ENCODE measurements around the gene RTN4RL1.
A peak's percentile ranks its signal among the peaks of the same experiment; 100 is the strongest.
"Not testable (repeated sequence)": the region's sequence is repeated elsewhere in the genome, so short reads cannot be mapped to it uniquely, and the experiment has no call there.

RTN4RL1 gene

GRCh38 chr17:1916316-1916715 is 108.8 kb downstream of the RTN4RL1 start:
- FAIRE-seq = no peak

DNA sequence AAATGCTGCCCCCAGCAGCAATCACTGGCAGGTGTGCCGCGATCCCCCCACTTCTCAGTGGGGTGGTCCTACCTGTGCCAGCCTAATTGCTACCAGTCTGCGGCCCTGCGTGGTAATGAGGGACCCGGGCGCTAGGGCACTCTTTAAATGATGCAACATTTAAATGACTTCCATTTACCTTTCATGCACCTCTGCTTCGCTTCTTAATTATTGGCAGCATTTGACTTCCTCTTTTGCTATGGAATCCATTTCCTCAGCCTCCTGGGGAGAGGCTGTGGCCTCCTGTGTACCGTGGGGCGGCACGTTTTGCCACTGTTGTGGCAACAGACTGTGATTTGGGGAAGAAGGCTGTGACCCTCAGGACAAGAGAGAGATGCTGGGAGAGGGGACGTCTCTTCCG is 109.2 kb downstream of the RTN4RL1 start:
- FAIRE-seq = no peak

GRCh38 chr17:1914661-1915083 is 110.5 kb downstream of the RTN4RL1 start:
- no peak for FAIRE-seq

- FAIRE-seq = no peak
Observed at GRCh38 chr17:1913702-1914101, 111.4 kb downstream of the RTN4RL1 start.

- FAIRE-seq = no peak
Observed at GRCh38 chr17:1912146-1912545, 113.0 kb downstream of the RTN4RL1 start.

- no peak for FAIRE-seq
Observed at GRCh38 chr17:1909985-1910384, 115.1 kb downstream of the RTN4RL1 start.

DNA sequence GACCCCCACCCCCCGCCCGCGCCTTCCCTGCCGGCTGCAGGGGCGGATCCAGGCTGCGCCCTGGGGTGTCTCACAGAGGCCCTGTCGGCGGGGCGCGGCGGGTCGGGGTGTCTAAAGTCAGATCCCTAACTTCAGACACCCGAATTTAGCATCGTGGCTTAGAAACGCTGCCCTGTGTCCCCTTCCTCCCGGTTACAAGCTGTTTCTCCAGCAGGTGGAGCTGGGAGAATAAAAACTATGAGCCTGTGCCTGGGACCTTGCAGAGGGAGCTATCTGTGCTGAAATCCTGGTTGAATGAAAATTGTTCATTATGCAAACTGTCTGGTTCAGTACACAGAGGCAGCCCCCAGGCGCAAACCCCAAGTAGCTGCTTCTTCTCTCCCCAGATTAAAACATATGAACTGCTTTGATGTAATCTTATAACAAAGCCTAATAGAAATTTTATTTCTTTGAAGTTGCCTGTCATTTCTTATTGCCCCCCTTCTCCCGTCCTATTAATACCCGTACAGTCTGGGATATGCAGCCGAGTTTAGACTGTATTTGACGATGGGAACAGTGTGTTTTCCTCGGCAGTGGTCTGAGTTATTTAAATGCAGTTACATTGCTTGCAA is 116.3 kb downstream of the RTN4RL1 start:
- FAIRE-seq = peak; percentile 87

- FAIRE-seq = peak; percentile 89
Observed at GRCh38 chr17:1907909-1908698, 117.0 kb downstream of the RTN4RL1 start.

DNA sequence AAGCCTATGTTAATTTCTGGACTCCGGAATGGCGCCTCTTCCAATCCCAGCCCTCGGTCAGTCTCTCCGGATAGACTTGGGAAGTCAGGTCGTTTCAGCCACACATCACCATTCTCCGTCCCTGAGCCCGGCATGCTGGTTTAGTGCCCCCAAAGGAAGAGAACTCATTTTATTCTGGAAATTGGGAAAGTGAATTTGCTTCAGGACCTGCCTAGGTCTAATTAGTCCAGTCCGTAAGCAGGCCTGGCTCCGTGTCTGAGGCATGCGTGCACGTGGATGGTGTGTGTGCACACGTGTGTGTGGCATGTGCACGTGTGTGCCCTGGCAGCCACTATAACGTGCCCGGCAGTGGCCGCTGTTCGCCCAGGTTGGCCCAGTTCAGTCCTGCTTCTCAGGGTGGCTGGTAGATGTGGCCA is 117.9 kb downstream of the RTN4RL1 start:
- no peak for FAIRE-seq

- peak; percentile 98 for FAIRE-seq
Observed at GRCh38 chr17:1906662-1907101, 118.5 kb downstream of the RTN4RL1 start.

DNA sequence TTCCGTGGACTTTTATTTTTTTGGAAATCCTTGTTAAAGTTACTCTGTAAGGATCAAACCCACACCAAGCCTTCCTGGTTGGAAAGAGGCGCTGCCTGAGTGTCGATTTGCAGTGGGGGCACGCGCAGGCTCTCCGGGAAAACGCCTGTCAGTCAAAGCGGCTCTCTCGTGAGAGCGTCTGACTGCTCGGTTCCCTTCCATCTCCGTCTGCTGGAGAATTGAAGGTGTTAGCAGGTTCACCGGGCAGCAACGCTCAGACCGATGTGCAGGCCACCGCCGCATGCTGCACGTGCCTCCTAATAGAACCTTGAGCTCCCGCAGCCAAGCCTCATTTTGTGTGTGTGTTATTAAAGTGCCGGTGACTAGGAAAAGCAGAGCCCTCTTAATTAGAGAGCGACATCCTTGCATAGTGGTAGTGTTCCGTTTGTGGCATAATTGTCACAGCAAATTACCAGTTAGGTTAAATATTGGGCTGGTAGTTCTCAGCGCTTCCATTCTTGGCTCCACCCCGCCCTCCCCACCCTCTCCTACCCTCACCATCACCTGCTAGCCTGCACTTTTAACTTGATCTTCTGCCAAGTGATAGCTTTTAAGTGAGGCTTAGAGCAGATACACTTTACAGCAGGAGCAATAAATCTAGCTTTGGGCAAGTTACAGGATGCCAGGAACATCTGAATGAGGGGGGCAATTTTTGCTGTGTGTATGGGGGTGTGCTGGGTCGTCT is 119.8 kb downstream of the RTN4RL1 start:
- peak; percentile 74 for FAIRE-seq

DNA sequence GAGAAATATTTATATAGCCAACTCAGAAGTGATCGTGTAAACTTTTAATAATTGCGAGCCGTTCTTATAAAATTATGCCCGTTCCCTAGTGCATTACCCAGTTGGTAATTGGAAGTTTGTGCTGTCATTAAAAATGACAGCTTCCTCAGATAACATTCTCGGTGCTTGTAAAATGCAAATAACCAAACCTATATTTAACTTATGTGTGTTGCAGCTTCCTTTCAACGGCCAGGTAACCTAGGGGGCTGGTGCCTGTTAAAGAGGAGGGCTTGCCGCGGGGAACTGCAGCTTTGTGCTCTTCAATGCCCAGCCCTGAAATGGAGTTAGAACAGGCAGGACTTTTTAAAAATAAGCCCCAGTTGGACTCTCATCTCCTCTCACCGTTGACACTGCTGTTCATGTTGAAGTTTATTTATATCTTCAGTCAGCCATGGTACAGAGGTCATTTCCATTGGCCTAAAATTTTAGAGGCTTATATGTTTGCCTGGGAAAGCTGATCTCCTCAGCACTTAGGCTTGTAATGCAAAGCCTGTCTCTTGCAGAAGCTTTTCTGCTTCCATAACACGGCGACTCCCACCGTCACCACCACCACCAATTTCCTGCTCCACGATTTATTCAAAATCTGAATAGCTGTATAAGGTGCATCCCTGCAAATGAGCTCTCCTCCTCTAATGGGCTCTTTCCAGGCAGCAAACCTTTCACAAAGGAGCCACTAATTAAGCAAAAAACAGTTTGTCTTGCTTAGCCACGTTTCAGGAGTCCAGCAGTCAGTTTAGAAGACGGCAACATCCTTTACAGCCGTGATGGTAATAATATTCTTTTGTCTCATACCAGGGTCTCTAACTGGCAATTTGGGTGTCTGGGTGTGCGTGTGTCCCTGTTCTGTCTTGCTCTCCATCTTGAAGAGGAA is 120.6 kb downstream of the RTN4RL1 start:
- no peak for FAIRE-seq

GRCh38 chr17:1899403-1900000 is 125.6 kb downstream of the RTN4RL1 start:
- FAIRE-seq = no peak

GRCh38 chr17:1898872-1899271 is 126.3 kb downstream of the RTN4RL1 start:
- no peak for FAIRE-seq

DNA sequence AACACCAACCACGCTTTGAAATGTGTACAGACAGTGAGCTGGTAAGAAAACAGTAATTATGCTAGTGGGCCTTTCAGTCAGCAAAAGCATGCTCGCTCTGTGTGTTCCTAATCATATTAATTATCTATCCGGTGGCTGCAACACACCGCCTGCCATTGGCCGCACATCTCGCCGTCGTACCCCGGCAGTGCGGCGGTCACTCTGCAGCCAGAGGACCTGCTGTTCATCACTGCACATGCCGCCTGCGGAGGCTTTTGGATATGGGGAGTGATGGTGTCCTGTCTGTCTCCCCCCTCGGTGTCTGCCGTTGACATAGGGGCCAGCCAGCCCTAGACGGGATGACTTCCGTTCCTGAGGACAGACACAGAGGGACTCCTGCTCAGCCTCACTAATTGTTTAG is 126.8 kb downstream of the RTN4RL1 start:
- no peak for FAIRE-seq

- FAIRE-seq = no peak
Observed at GRCh38 chr17:1897105-1897656, 128.0 kb downstream of the RTN4RL1 start.

GRCh38 chr17:1896243-1897104 is 128.7 kb downstream of the RTN4RL1 start:
- no peak for FAIRE-seq

DNA sequence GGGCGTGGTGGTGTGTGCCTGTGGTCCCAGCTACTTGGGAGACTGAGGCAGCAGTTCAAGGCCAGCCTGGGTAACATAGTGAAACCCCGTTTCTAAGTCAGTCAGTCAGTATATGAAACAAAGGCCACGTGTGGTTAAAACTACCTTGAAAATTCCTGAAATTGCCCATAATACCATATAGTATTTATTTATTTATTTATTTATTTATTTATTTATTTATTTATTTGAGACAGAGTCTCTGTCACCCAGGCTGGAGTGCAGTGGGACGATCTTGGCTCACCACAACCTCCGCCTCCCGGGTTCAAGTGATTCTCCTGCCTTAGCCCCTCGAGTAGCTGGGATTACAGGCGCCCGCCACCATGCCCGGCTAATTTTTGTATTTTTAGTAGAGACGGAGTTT is 129.7 kb downstream of the RTN4RL1 start:
- not testable (repeated sequence) for FAIRE-seq

GRCh38 chr17:1894753-1895339 is 130.3 kb downstream of the RTN4RL1 start:
- FAIRE-seq = no peak

DNA sequence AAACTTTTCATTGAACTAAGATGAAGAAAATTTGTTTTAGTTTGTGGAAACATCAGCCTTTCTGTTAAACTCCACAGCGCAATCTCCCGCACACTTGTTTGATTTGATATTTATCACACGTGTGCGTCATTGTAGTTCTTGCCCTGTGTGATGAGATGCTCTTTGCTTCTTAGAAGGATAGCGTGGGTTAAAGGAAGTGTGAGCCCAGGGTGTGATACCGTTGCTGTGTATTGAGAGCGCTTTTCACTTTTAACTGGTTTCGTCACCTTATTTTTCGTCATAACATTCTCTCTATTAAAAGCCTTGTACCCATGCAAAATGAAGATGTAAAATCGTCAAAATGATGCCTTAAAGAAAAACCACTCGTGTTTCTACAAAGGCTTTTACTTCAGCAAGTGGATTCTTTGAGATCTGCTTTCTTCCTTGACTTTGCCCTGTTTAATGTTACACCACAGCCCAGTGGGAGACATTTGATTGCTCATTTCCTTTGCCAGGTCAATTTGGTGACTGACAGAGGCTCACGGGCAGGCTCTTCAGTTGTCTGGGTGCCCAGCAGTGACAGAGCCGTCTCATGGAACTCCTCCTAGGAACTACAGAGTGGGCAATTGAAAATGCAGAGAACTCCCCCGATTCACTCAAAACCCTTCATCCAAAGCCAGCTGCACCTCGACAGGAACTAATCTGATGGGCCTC is 134.2 kb downstream of the RTN4RL1 start:
- no peak for FAIRE-seq
